Mucosa of gallbladder (tissue), 1 donor: ENCODE measurements around the gene TTC9C. TPM values are rescaled to one million over a fixed set of nuclear protein-coding genes. Genes with fewer than 3 reads are reported as not detected.

Experiments
- total RNA-seq: library from RNA; stranded (reverse); gene quantifications from one replicate; pipeline ENCODE4 v1.2.1, GENCODE V29; 2021
- donor health status: DM: no; HTN: no; CAD: no.

TTC9C gene
- total RNA-seq, 1 donor from 2014 or later: 38.9 TPM

Other genes with a start within 250 kb of the TTC9C start
- 549 TPM for gene AHNAK, start 181.7 kb upstream of the TTC9C start, total RNA-seq
- 1,062 TPM for gene EEF1G, start 154.6 kb upstream of the TTC9C start, total RNA-seq
- gene TUT1, start 137.0 kb upstream of the TTC9C start, total RNA-seq: 26.2 TPM
- 87.6 TPM for gene MTA2, start 126.6 kb upstream of the TTC9C start, total RNA-seq
- gene EML3, start 115.7 kb upstream of the TTC9C start, total RNA-seq: 66.1 TPM
- 9.9 TPM for gene ROM1, start 115.2 kb upstream of the TTC9C start, total RNA-seq
- 60.7 TPM for gene B3GAT3, start 106.5 kb upstream of the TTC9C start, total RNA-seq
- 266 TPM for gene GANAB, start 81.9 kb upstream of the TTC9C start, total RNA-seq
- gene INTS5, start 75.2 kb upstream of the TTC9C start, total RNA-seq: 23.7 TPM
- 50.8 TPM for gene C11orf98, start 63.3 kb upstream of the TTC9C start, total RNA-seq
- gene CSKMT, start 63.2 kb upstream of the TTC9C start, total RNA-seq: 10.6 TPM
- 11.1 TPM for gene UQCC3, start 56.8 kb upstream of the TTC9C start, total RNA-seq
- gene LBHD1, start 56.2 kb upstream of the TTC9C start, total RNA-seq: 7.7 TPM
- gene UBXN1, start 49.4 kb upstream of the TTC9C start, total RNA-seq: 86.9 TPM
- 4.3 TPM for gene LRRN4CL, start 39.0 kb upstream of the TTC9C start, total RNA-seq
- 108 TPM for gene BSCL2, start 21.1 kb upstream of the TTC9C start, total RNA-seq
- 0.40 TPM for gene GNG3, start 20.8 kb upstream of the TTC9C start, total RNA-seq
- 51.9 TPM for gene HNRNPUL2, start 1.0 kb upstream of the TTC9C start, total RNA-seq
- gene ZBTB3, start 25.7 kb downstream of the TTC9C start, total RNA-seq: 21.4 TPM
- gene POLR2G, start 33.1 kb downstream of the TTC9C start, total RNA-seq: 53.5 TPM
- gene TAF6L, start 42.9 kb downstream of the TTC9C start, total RNA-seq: 24.0 TPM
- gene TMEM179B, start 58.9 kb downstream of the TTC9C start, total RNA-seq: 67.8 TPM
- gene TMEM223, start 63.5 kb downstream of the TTC9C start, total RNA-seq: 19.9 TPM
- 85.7 TPM for gene NXF1, start 77.0 kb downstream of the TTC9C start, total RNA-seq
- gene STX5, start 103.6 kb downstream of the TTC9C start, total RNA-seq: 48.8 TPM
- not detected for gene TEX54, start 104.4 kb downstream of the TTC9C start, total RNA-seq
- 31.6 TPM for gene WDR74, start 111.1 kb downstream of the TTC9C start, total RNA-seq
- gene SLC3A2, start 152.4 kb downstream of the TTC9C start, total RNA-seq: 104 TPM
- gene CHRM1, start 192.9 kb downstream of the TTC9C start, total RNA-seq: 0.09 TPM